ENCODE data around the gene DHFR. TPM values are rescaled to one million over a fixed set of nuclear protein-coding genes. Genes with fewer than 3 reads are reported as not detected.
A peak's percentile ranks its signal among the peaks of the same experiment; 100 is the strongest.

Gene DHFR
- 16.6 and 18.3 TPM in 2 replicates for polyA plus RNA-seq (2012; rRNA removed)
- polyA plus RNA-seq (2012; cell fraction: cytosol; rRNA removed) = 20.1 and 21.1 TPM in 2 replicates
- 6.2 and 14.5 TPM in 2 replicates for polyA plus RNA-seq (2012; cell fraction: nucleus; rRNA removed)

DNA sequence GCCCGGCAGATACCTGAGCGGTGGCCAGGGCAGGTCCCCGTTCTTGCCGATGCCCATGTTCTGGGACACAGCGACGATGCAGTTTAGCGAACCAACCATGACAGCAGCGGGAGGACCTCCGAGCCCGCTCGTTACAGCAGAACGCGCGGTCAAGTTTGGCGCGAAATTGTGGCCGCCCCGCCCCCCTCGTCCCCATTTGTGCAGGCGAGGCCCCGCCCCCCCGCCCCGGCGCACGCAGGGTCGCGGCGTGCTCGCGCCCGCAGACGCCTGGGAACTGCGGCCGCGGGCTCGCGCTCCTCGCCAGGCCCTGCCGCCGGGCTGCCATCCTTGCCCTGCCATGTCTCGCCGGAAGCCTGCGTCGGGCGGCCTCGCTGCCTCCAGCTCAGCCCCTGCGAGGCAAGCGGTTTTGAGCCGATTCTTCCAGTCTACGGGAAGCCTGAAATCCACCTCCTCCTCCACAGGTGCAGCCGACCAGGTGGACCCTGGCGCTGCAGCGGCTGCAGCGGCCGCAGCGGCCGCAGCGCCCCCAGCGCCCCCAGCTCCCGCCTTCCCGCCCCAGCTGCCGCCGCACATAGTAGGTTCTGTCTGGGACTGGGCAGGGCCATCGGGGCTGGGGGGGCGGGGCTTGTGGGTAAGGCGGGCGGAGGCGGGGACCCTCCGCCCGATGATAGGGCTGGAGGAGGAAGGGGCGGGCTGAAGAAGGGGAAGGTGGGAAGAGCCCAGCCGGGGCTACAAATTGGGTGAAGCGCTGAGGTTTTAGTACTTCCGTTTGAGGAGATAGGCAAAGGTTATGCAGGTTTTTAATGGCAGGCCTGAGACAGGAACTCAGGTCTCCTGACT lies at the start of gene DHFR, which contains the start of gene MSH3:
TSS of gene DHFR (minus strand) at position 593 of the 840 bp plus-strand sequence. CDS start at position 99, 494 bp downstream.
TSS of gene MSH3 (plus strand) at position 262 of the 840 bp plus-strand sequence. CDS start at position 338, 76 bp downstream.
- POLR2A ChIA-PET = no interaction called here
- TF ChIP-seq, protein P1, sequence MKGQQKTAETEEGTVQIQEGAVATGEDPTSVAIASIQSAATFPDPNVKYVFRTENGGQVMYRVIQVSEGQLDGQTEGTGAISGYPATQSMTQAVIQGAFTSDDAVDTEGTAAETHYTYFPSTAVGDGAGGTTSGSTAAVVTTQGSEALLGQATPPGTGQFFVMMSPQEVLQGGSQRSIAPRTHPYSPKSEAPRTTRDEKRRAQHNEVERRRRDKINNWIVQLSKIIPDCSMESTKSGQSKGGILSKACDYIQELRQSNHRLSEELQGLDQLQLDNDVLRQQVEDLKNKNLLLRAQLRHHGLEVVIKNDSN (IDR thresholded peaks at IDR 0.05; ENCODE audit: borderline replicate concordance, low read depth) = no peak
- TF ChIP-seq EP300 (IDR thresholded peaks at IDR 0.05; ENCODE audit: borderline replicate concordance in 1 of 2, low read depth in 1 of 2, low read length in 1 of 2) (peak in 1 of 2 experiments; percentile 41; a peak in 1 of 4 replicates), SMC3 (IDR thresholded peaks at IDR 0.05; ENCODE audit: low read depth, low read length) (no peak), MXI1 (IDR thresholded peaks at IDR 0.05; ENCODE audit: low read depth, low read length) (peak; percentile 64), GATA2 (CRISPR knock-in tag; IDR thresholded peaks at IDR 0.05) (no peak), RFX5 (IDR thresholded peaks at IDR 0.05; ENCODE audit: low read length) (no peak), POLR2AphosphoS5 (IDR thresholded peaks at IDR 0.05; ENCODE audit: low read depth, low read length) (peak; percentile 91), TCF12 (IDR thresholded peaks at IDR 0.05) (no peak; the same call in 1 of the 2 replicates), MEF2A (IDR thresholded peaks at IDR 0.05; ENCODE audit: borderline replicate concordance, low read depth) (no peak), JUND (IDR thresholded peaks at IDR 0.05) (no peak), TAF1 (IDR thresholded peaks at IDR 0.05; ENCODE audit: borderline replicate concordance, low read depth, low read length) (peak; percentile 55; the same call in 1 of the 2 replicates), FOSL2 (IDR thresholded peaks at IDR 0.05; ENCODE audit: borderline replicate concordance, low read depth) (no peak), GABPA (IDR thresholded peaks at IDR 0.05; ENCODE audit: low read depth) (peak; percentile 73), ELF1 (IDR thresholded peaks at IDR 0.05) (no peak), CHD2 (IDR thresholded peaks at IDR 0.05; ENCODE audit: low read length, partially characterized antibody) (no peak), RAD21 (IDR thresholded peaks at IDR 0.05; ENCODE audit: low read length) (no peak), TEAD4 (IDR thresholded peaks at IDR 0.05; ENCODE audit: borderline replicate concordance, insufficient read depth) (no peak), FOXM1 (IDR thresholded peaks at IDR 0.05; ENCODE audit: low read depth) (no peak), RXRA (IDR thresholded peaks at IDR 0.05; ENCODE audit: borderline replicate concordance, low read depth) (no peak), YY1 (IDR thresholded peaks at IDR 0.05; ENCODE audit: low read depth) (no peak), RCOR1 (IDR thresholded peaks at IDR 0.05; ENCODE audit: low read length) (no peak), NFIC (IDR thresholded peaks at IDR 0.05; ENCODE audit: borderline replicate concordance) (no peak)
- TF ChIP-seq, protein P2, sequence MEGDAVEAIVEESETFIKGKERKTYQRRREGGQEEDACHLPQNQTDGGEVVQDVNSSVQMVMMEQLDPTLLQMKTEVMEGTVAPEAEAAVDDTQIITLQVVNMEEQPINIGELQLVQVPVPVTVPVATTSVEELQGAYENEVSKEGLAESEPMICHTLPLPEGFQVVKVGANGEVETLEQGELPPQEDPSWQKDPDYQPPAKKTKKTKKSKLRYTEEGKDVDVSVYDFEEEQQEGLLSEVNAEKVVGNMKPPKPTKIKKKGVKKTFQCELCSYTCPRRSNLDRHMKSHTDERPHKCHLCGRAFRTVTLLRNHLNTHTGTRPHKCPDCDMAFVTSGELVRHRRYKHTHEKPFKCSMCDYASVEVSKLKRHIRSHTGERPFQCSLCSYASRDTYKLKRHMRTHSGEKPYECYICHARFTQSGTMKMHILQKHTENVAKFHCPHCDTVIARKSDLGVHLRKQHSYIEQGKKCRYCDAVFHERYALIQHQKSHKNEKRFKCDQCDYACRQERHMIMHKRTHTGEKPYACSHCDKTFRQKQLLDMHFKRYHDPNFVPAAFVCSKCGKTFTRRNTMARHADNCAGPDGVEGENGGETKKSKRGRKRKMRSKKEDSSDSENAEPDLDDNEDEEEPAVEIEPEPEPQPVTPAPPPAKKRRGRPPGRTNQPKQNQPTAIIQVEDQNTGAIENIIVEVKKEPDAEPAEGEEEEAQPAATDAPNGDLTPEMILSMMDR (IDR thresholded peaks at IDR 0.05) = peak; percentile 39
- TF ChIP-seq, protein P3, sequence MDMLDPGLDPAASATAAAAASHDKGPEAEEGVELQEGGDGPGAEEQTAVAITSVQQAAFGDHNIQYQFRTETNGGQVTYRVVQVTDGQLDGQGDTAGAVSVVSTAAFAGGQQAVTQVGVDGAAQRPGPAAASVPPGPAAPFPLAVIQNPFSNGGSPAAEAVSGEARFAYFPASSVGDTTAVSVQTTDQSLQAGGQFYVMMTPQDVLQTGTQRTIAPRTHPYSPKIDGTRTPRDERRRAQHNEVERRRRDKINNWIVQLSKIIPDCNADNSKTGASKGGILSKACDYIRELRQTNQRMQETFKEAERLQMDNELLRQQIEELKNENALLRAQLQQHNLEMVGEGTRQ (IDR thresholded peaks at IDR 0.05; ENCODE audit: borderline replicate concordance, low read depth, low read length) = no peak
- TF ChIP-seq, protein P4, sequence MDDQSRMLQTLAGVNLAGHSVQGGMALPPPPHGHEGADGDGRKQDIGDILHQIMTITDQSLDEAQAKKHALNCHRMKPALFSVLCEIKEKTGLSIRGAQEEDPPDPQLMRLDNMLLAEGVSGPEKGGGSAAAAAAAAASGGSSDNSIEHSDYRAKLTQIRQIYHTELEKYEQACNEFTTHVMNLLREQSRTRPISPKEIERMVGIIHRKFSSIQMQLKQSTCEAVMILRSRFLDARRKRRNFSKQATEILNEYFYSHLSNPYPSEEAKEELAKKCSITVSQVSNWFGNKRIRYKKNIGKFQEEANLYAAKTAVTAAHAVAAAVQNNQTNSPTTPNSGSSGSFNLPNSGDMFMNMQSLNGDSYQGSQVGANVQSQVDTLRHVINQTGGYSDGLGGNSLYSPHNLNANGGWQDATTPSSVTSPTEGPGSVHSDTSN (IDR thresholded peaks at IDR 0.05) = 0 out of 2 replicates have a peak, but pooled peaks have one; percentile 1
- TF ChIP-seq, protein P5, sequence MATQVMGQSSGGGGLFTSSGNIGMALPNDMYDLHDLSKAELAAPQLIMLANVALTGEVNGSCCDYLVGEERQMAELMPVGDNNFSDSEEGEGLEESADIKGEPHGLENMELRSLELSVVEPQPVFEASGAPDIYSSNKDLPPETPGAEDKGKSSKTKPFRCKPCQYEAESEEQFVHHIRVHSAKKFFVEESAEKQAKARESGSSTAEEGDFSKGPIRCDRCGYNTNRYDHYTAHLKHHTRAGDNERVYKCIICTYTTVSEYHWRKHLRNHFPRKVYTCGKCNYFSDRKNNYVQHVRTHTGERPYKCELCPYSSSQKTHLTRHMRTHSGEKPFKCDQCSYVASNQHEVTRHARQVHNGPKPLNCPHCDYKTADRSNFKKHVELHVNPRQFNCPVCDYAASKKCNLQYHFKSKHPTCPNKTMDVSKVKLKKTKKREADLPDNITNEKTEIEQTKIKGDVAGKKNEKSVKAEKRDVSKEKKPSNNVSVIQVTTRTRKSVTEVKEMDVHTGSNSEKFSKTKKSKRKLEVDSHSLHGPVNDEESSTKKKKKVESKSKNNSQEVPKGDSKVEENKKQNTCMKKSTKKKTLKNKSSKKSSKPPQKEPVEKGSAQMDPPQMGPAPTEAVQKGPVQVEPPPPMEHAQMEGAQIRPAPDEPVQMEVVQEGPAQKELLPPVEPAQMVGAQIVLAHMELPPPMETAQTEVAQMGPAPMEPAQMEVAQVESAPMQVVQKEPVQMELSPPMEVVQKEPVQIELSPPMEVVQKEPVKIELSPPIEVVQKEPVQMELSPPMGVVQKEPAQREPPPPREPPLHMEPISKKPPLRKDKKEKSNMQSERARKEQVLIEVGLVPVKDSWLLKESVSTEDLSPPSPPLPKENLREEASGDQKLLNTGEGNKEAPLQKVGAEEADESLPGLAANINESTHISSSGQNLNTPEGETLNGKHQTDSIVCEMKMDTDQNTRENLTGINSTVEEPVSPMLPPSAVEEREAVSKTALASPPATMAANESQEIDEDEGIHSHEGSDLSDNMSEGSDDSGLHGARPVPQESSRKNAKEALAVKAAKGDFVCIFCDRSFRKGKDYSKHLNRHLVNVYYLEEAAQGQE (IDR thresholded peaks at IDR 0.05; ENCODE audit: low read depth, low read length) = no peak

More for the DNA sequence above, at the start of gene DHFR, which contains the start of gene MSH3:
- peak within 1 kb of the TSS; percentile 90 to 95 for H3K27ac ChIP-seq (ENCODE audit: low read depth in 2 of 2, low read length in 1 of 2)
- H3K4me1 ChIP-seq (ENCODE audit: control insufficient read depth in 1 of 2, insufficient read depth in 2 of 2, low read depth in 1 of 2, low read length in 1 of 2) = peaks cover 8 to 15% of the 10 kb centered on the region in 2 experiments; a peak in 2 of 4 replicates
- peaks cover 21% of the 10 kb centered on the region for H3K79me2 ChIP-seq (ENCODE audit: insufficient read depth)
- H3K4me2 ChIP-seq = peak within 1 kb of the TSS; percentile 93
- H3K4me3 ChIP-seq (ENCODE audit: low read depth in 2 of 2, low read length in 1 of 2) = peak within 1 kb of the TSS; percentile 84 to 85
- no peaks in the 10 kb centered on the region for H3K9me2 ChIP-seq
- WGBS (ENCODE audit: low lambda C conversion rate) = 2% methylated on average over 32 of the region's 74 CpGs
- DNase-seq = peak; percentile 96
- peaks cover 17 to 20% of the 10 kb centered on the region in 2 experiments for H3K36me3 ChIP-seq (replicated peaks in 1 of 2; ENCODE audit: control insufficient read depth in 1 of 2, insufficient read depth in 2 of 2, low read length in 1 of 2)
- H2AFZ ChIP-seq (ENCODE audit: low read depth) = peak within 1 kb of the TSS; percentile 75
- peaks cover 10% of the 10 kb centered on the region for H4K20me1 ChIP-seq (ENCODE audit: insufficient read depth)
- no peaks in the 10 kb centered on the region for H3K9me3 ChIP-seq
- CTCF ChIA-PET = interaction anchor here (2.3 kb wide), 1 partner anchor 13 kb away, joined by 5 read pairs; no protein-coding TSS in a partner anchor
- H3K27me3 ChIP-seq (ENCODE audit: insufficient read depth) = no peaks in the 10 kb centered on the region
- peaks cover 2% of the 10 kb centered on the region for H3F3A ChIP-seq (replicated peaks; ENCODE audit: insufficient read depth)
- H3K9ac ChIP-seq = peak within 1 kb of the TSS; percentile 87
